HL-60 (cell line): Measurements from ENCODE around the gene CHDH.

Experiments
- CTCF ChIP-seq: IDR thresholded peaks from one replicate; pipeline ENCODE4 v1.5.1; 2011; ENCODE audit warnings: low read length, control low read depth, inconsistent platforms; ENCODE audit not compliant: insufficient read depth
- POLR2AphosphoS5 ChIP-seq: IDR thresholded peaks from 2 replicates; pipeline ENCODE4 v1.6.1; 2012; ENCODE audit warnings: low read depth
- TF ChIP-seq, protein P1 (sequence below): IDR thresholded peaks from 2 replicates; pipeline ENCODE4 v1.6.1; 2012; ENCODE audit warnings: low read depth; ENCODE audit not compliant: insufficient replicate concordance

- no peak for TF ChIP-seq CTCF
- no peak for TF ChIP-seq POLR2AphosphoS5
- TF ChIP-seq, protein P1, sequence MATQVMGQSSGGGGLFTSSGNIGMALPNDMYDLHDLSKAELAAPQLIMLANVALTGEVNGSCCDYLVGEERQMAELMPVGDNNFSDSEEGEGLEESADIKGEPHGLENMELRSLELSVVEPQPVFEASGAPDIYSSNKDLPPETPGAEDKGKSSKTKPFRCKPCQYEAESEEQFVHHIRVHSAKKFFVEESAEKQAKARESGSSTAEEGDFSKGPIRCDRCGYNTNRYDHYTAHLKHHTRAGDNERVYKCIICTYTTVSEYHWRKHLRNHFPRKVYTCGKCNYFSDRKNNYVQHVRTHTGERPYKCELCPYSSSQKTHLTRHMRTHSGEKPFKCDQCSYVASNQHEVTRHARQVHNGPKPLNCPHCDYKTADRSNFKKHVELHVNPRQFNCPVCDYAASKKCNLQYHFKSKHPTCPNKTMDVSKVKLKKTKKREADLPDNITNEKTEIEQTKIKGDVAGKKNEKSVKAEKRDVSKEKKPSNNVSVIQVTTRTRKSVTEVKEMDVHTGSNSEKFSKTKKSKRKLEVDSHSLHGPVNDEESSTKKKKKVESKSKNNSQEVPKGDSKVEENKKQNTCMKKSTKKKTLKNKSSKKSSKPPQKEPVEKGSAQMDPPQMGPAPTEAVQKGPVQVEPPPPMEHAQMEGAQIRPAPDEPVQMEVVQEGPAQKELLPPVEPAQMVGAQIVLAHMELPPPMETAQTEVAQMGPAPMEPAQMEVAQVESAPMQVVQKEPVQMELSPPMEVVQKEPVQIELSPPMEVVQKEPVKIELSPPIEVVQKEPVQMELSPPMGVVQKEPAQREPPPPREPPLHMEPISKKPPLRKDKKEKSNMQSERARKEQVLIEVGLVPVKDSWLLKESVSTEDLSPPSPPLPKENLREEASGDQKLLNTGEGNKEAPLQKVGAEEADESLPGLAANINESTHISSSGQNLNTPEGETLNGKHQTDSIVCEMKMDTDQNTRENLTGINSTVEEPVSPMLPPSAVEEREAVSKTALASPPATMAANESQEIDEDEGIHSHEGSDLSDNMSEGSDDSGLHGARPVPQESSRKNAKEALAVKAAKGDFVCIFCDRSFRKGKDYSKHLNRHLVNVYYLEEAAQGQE: no peak
These were observed 82.9 kb downstream of the CHDH start for GRCh38 chr3:53763353-53763752.
